HUES48 (cell line): ENCODE data around the gene UGCG.
"Not testable (repeated sequence)": the region's sequence is repeated elsewhere in the genome, so short reads cannot be mapped to it uniquely, and the experiment has no call there.

ENCODE experiments used
- H3K27ac ChIP-seq: one replicate; pipeline ENCODE4 v1.7.0; 2013; ENCODE audit warnings: low read depth, low read length, inconsistent platforms
- H3K27me3 ChIP-seq: 2 replicates; pipeline ENCODE4 v1.6.1; 2013; ENCODE audit warnings: mild to moderate bottlenecking, low read length; ENCODE audit not compliant: control insufficient read depth, insufficient read depth
- H3K36me3 ChIP-seq: 2 replicates; pipeline ENCODE4 v1.6.1; 2013; ENCODE audit warnings: low read length; ENCODE audit not compliant: control insufficient read depth, insufficient read depth
- H3K4me1 ChIP-seq: 2 replicates; pipeline ENCODE4 v1.6.1; 2013; ENCODE audit warnings: mild to moderate bottlenecking, low read length; ENCODE audit not compliant: control insufficient read depth, insufficient read depth
- H3K4me3 ChIP-seq: 2 replicates; pipeline ENCODE4 v1.5.1; 2013; ENCODE audit warnings: mild to moderate bottlenecking, low read depth, low read length
- H3K9ac ChIP-seq: 2 replicates; pipeline ENCODE4 v1.6.1; 2013; ENCODE audit warnings: mild to moderate bottlenecking, low read depth, low read length, moderate library complexity
- H3K9me3 ChIP-seq: 2 replicates; pipeline ENCODE4 v1.6.1; 2013; ENCODE audit warnings: low read length; ENCODE audit not compliant: control insufficient read depth, insufficient read depth

Gene UGCG

DNA sequence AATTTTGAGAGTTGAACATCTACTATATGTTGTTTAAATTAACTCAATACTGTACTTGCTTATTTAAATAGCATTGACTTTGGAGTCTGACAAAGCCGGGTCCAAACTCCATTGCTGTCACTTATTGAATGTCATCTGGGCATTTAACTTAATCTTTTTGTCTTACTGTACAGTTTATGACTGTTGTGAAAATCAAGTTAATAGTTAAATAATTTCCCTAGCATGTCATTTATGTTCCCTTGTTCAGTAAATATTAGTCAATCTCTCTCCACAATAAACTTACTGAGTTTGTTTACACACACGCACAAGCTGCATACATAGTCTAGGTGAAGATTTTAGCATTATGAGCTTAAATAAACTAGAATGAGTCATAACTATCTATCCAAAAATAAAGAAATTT is 6.3 kb upstream of the UGCG start:
- Histone ChIP-seq H3K4me3 (no peak overlapping the region), H3K36me3 (no peaks in the 10 kb centered on the region), H3K4me1 (no peaks in the 10 kb centered on the region), H3K27ac (no peak overlapping the region), H3K27me3 (no peaks in the 10 kb centered on the region), H3K9ac (no peak overlapping the region), H3K9me3 (no peaks in the 10 kb centered on the region)

DNA sequence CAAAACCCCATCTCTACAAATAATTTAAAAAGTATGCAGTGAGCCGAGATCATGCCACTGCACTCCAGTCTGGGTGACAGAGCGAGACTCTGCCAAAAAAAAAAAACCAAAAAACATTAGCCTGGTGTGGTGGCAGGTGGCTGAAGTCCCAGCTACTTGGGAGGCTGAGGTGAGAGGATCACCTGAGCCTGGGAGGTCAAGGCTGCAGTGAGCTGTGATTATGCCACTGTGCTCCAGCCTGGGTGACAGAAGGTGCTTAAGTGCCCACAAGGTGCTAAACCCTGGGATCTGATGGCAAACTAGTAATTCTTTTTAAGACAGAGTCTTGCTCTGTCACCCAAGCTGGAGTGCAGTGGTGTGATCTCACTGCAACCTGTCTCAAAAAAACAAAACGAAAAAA is 5.7 kb upstream of the UGCG start:
- not testable (repeated sequence) for H3K27me3 ChIP-seq, H3K27ac ChIP-seq, H3K4me3 ChIP-seq, H3K4me1 ChIP-seq, H3K36me3 ChIP-seq, H3K9me3 ChIP-seq, H3K9ac ChIP-seq

DNA sequence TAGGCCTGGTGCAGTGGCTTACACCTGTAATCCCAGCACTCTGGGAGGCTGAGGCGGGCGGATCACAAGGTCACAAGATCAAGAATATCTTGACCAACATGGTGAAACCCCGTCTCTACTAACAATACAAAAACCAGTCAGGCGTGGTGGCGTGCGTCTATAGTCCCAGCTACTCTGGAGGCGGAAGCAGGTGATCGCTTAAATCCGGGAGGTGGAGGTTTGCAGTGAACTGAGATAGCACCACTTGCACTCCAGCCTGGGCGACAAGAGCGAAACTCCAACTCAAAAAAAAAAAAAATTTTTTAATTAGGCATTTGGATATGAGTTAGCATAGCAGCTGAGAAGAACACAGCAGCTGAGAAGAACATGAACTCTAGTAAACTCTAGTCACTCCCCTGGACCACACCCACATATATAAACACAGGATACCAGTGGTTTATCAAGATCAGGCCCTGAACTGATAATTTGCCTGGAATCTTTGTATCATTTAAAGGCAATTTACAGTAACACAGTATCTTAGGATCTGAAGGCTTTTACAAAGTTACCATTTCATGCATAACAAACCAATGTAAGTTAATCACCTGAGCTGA is 4.6 kb upstream of the UGCG start:
- Histone ChIP-seq H3K4me1 (peaks cover 6% of the 10 kb centered on the region; the same call in 1 of the 2 replicates), H3K27me3 (no peaks in the 10 kb centered on the region), H3K9me3 (no peaks in the 10 kb centered on the region), H3K4me3 (no peak overlapping the region), H3K36me3 (no peaks in the 10 kb centered on the region), H3K27ac (no peak overlapping the region), H3K9ac (no peak overlapping the region)

DNA sequence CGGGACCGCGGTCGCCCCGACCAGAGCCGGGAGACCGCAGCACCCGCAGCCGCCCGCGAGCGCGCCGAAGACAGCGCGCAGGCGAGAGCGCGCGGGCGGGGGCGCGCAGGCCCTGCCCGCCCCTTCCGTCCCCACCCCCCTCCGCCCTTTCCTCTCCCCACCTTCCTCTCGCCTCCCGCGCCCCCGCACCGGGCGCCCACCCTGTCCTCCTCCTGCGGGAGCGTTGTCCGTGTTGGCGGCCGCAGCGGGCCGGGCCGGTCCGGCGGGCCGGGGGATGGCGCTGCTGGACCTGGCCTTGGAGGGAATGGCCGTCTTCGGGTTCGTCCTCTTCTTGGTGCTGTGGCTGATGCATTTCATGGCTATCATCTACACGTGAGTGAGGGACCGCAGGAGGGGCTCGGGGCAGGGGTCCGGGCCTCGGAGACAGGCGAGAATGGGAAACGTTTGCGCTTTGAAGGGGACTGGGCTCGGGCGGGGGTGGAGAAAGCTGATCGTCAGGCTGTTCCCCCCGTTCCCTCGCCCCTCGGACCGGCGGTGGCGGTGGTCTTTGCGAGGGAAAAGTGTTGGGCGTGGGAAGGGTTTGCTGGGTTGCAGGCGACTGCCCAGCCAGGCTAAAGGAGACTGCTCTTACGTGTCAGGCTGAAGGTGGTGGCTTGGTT is 457 bp downstream of the UGCG start:
- Histone ChIP-seq H3K36me3 (no peaks in the 10 kb centered on the region), H3K9ac (peak overlapping the region; percentile 87), H3K9me3 (no peaks in the 10 kb centered on the region), H3K27ac (peak overlapping the region; percentile 88), H3K27me3 (no peaks in the 10 kb centered on the region), H3K4me3 (peak overlapping the region; percentile 83), H3K4me1 (peaks cover 21% of the 10 kb centered on the region; the same call in 1 of the 2 replicates)

DNA sequence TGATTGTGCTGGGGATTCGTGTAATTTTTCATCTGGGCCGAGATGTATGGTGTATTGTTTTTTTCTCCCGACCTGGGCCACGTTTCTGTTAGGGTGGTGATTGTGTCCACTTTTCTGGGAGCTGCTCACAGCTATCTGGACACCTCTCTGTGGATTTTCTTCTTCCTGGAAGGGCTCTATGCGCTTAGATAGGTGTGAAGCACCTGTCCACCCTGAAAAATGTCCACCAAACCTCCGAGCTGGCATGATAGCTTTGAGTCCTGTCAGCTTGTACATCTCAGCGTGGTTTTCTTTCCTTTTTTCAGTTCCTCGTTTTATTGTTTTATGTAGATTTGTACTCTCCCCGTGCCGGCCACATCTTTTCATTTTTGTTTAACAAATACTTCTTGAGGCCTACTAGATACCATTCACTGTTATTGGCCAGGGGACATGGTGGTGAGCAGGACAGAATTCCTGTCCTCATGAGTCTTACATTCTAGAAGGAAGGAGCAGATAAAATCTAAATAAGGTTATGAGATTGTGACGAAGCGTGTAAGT is 1.1 kb downstream of the UGCG start:
- H3K27ac ChIP-seq, result peak overlapping the region; percentile 88
- peak overlapping the region; percentile 53 for H3K9ac ChIP-seq
- no peaks in the 10 kb centered on the region for H3K27me3 ChIP-seq
- H3K9me3 ChIP-seq, result no peaks in the 10 kb centered on the region
- H3K4me3 ChIP-seq, result peak overlapping the region; percentile 83
- H3K4me1 ChIP-seq, result peaks cover 21% of the 10 kb centered on the region; the same call in 1 of the 2 replicates
- H3K36me3 ChIP-seq, result no peaks in the 10 kb centered on the region

DNA sequence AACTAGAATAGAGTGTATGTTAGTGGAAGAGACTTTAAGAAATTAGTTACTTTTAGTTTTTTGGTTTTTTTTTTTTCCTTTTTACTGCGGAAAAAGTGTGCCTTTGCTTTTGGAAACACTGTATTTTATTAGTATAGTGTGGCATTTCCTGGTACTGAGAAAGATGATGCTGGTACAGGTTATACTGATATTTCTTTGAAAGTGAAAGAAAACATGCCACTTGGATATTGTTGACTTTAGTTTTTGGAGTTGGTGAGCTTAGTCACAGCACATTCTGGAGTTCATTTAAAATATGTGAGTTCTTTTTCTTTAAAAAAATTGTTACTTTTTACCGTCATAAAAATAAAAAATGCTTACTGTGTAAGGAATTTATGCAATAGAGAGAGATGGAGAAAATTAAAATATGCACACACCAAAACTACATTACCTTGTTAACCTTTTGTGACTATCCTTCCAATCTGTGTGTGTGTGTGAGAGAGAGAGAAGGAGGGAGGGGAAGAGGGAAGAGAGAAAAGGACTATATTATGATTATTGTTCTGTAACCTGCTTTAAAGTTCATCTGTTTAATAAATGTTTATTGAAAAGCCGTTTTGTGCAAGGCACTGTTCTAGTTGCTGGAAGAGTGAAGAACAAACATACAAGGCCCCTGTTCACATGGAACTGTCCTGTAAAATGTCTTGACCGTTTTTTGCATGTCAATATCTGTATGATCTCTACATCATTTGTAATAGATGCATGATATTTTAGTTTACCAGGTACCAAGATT is 1.9 kb downstream of the UGCG start:
- H3K27me3 ChIP-seq, result no peaks in the 10 kb centered on the region

GRCh38 chr9:111900151-111900857 is 3.7 kb downstream of the UGCG start:
- peaks cover 21% of the 10 kb centered on the region; the same call in 1 of the 2 replicates for H3K4me1 ChIP-seq
- H3K9ac ChIP-seq, result no peak overlapping the region
- no peak overlapping the region for H3K27ac ChIP-seq

More for the DNA sequence above, 1.9 kb downstream of the UGCG start:
- H3K9me3 ChIP-seq, result no peaks in the 10 kb centered on the region
- H3K4me1 ChIP-seq, result peaks cover 21% of the 10 kb centered on the region; the same call in 1 of the 2 replicates
- no peak overlapping the region for H3K27ac ChIP-seq
- no peaks in the 10 kb centered on the region for H3K36me3 ChIP-seq
- peak overlapping the region; percentile 83 for H3K4me3 ChIP-seq
- H3K9ac ChIP-seq, result no peak overlapping the region

DNA sequence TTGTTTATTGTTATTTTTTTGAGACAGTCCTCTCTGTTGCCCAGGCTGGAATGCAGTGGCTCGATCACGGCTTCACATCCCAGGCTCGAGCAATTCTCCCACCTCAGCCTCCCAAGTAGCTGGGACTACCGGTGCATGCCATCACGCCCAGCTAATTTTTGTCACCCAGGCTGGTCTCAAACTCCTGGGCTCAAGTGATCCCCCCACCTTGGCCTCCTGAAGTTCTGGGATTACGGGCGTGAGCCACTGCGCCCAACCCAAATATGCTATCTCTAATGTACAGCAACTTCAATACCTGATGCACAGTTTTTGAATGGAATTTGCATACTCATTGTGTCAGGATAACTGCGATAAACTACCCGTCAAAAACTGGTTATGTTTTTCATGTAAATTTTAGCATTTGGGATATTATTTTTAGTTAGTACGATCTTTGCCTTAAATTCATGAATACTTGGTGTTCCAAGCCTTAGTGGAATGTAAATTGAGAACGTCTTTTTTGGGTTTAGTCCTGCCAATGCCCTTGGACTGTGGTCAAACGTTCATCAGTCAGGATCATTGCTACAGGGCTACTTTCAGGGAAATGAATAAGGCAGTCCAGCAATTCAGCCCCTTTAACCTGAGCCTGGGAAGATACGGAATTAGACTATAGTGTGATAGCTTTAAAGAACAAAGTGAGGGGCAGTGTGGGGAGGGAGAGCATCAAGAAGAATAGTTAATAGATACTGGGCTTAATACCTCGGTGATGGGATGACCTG is 4.4 kb downstream of the UGCG start:
- Histone ChIP-seq H3K9ac (no peak overlapping the region), H3K4me3 (no peak overlapping the region), H3K27me3 (no peaks in the 10 kb centered on the region), H3K9me3 (no peaks in the 10 kb centered on the region), H3K4me1 (peaks cover 17% of the 10 kb centered on the region; the same call in 1 of the 2 replicates), H3K36me3 (no peaks in the 10 kb centered on the region), H3K27ac (no peak overlapping the region)

More at GRCh38 chr9:111900151-111900857, 3.7 kb downstream of the UGCG start:
- H3K36me3 ChIP-seq, result no peaks in the 10 kb centered on the region
- no peak overlapping the region for H3K4me3 ChIP-seq
- H3K27me3 ChIP-seq, result no peaks in the 10 kb centered on the region
- no peaks in the 10 kb centered on the region for H3K9me3 ChIP-seq

DNA sequence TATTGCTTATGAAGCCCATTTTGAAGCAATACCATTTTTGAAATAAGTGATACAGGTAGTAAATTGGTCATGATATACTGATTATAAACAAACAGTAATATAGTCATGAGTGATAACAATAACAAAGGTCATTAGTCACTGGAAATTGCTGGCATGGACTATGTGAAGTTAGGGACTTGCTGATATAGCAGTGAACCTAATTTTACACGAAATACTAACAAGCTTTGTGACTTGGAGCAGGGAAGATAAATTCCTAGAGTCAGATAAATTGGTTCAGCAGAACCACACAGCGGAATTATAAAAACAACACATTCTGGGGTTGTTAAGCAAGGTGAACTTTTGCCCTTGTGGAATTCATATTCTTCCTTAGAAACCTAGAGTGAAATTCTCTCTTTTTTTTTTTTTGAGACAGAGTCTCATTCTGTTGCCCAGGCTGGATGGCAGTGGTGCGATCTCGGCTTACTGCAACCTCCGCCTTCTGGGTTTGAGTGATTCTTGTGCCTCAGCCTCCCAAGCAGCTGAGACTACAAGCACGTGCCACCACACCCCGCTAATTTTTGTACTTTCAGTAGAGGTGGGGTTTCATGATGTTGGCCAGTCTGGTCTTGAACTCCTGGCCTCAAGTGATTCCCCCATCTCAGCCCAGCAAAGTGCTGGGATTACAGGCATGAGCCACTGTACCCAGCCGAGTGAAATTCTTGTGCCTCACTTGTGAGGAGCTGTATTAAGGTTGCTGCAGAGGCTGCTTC is 6.0 kb downstream of the UGCG start:
- H3K4me3 ChIP-seq, result no peak overlapping the region
- H3K36me3 ChIP-seq, result no peaks in the 10 kb centered on the region
- no peaks in the 10 kb centered on the region for H3K9me3 ChIP-seq
- H3K9ac ChIP-seq, result no peak overlapping the region
- H3K27ac ChIP-seq, result no peak overlapping the region
- no peaks in the 10 kb centered on the region for H3K27me3 ChIP-seq
- H3K4me1 ChIP-seq, result peaks cover 15% of the 10 kb centered on the region; the same call in 1 of the 2 replicates
